Psoas muscle (tissue), 8 donors: ENCODE data around the gene MTSS2. TPM values are rescaled to one million over a fixed set of nuclear protein-coding genes. Genes with fewer than 3 reads are reported as not detected.

ENCODE experiments used
- ATAC-seq, 4 donors: fragments of 200-7000 bp; cut with Tn5 transposase; one replicate each; pipeline ENCODE4 v1.9.1; 2020; ENCODE audit warnings: moderate library complexity in 3 of 4, mild to moderate bottlenecking in 2 of 4
- DNase-seq, 2 donors: peaks; one replicate each; pipeline ENCODE4 v3.0.0-alpha.2; 2020
- H3K27ac ChIP-seq: fragments of 200-600 bp; one replicate; pipeline ENCODE4 v1.8.0; 2022
- H3K27me3 ChIP-seq, 3 donors: fragments of 200-600 bp in 1 of 3; one replicate each; pipeline versions ENCODE4 v1.6.1 to v1.8.0; 2013 to 2022; ENCODE audit warnings: low read length in 2 of 3, mild to moderate bottlenecking in 2 of 3, moderate library complexity in 1 of 3; ENCODE audit not compliant: insufficient read depth in 3 of 3
- H3K36me3 ChIP-seq, 2 donors: fragments of 200-600 bp in 1 of 2; one replicate each; pipeline versions ENCODE4 v1.6.1 to v1.8.0; 2013 to 2022; ENCODE audit warnings: low read depth in 1 of 2, mild to moderate bottlenecking in 1 of 2, moderate library complexity in 1 of 2; ENCODE audit not compliant: insufficient read depth in 1 of 2
- H3K4me1 ChIP-seq: fragments of 200-600 bp; one replicate; pipeline ENCODE4 v1.8.0; 2022
- H3K4me3 ChIP-seq: fragments of 200-600 bp; one replicate; pipeline ENCODE4 v1.8.0; 2022; ENCODE audit warnings: mild to moderate bottlenecking
- H3K9me3 ChIP-seq: fragments of 200-600 bp; one replicate; pipeline ENCODE4 v1.8.0; 2022
- WGBS, 3 donors: extraction: QIAGEN DNeasy Blood & Tissue Kit; methylation state at CpG; one replicate each; pipeline versions ENCODE4 v1.1.6 to v1.1.7; 2013; 5-methylcytosine and 5-hydroxymethylcytosine counted together
- intact Hi-C, 2 donors: fragments of 100-400 bp; cut with DNase I; formaldehyde crosslinking; loops; one replicate each; pipeline versions ENCODE4 v1.11.0 to v1.14.2; 2022
- polyA plus RNA-seq, 3 donors: library from polyadenylated mRNA; stranded (reverse); fragments of 200-250 nt; gene quantifications; one replicate each; pipeline ENCODE4 v1.2.3, GENCODE V29; 2013
- total RNA-seq, 4 donors: library from RNA; stranded (reverse); fragmentation: NEBNext Ultra II Directional in 2 of 4; extraction: Animal tissue kit (Norgen Biotek cat#: 25700) in 2 of 4; gene quantifications; one replicate each; pipeline versions ENCODE4 v1.2.1 to v1.2.4, GENCODE V29; 2021 to 2023
- TF ChIP-seq, protein P1 (sequence below): fragments of 200-600 bp; IDR thresholded peaks from one replicate; pipeline ENCODE4 v1.8.0; 2022; ENCODE audit warnings: antibody characterized with exemption
- donor health status: healthy with polysubstance abuse.
- donor health status: DM: no; HTN: no; CAD: no; lungs with moderate emphysema.
- donor health status: Bipolar disorder and iron deficiency.
- donor health status: healthy.
- donor health status: DM: yes; HTN: yes; CAD: no.
- donor health status: DM: no; HTN: no; CAD: no.
- donor health status: DM: no; HTN: no; CAD: no.
- donor health status: DM: yes; HTN: yes; CAD: no.

MTSS2 gene
- total and polyA plus RNA-seq, 7 donors = 50.0 to 166 (median 107) TPM

DNA sequence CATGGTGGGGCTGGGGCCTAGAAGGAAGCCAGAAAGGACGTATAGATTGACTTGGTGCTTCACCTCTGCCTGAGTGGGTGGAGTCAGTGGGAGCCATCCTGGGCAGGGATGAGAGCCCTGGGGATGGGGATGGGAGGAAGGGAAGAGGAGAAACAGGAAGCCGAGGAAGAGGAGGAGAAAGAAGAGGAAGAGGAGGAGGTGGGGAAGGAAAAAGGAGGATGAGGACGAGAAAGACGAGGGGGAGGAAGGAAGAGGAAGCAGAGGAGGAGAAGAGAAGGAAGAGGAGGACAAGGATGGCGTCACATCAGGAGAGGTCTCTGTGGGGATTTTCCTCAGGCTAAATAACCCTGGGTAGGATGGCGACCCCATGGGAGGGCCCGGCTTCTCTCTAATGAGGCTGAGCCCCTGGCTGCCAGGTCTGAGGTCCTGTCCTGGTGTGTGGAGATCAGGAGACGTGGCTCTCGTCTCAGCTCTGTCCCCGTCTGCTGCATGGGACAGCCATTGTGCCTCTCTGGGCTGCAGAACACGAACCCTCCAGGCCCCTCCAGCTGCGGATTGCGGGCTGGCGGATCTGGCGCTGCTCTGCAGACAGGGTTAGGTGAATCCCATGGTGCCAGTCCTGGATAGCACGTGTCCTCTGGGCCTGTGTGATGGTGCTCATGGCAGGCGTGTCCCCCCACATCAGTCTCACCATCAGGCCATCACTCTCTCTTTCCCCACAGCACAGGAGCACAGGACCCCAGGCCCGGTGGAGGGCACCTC is 35.5 kb upstream of the MTSS2 start:
- Histone ChIP-seq H3K36me3 (peaks cover 0 to 9% of the 10 kb centered on the region in 2 donors), H3K4me3 (no peak overlapping the region), H3K27me3 (no peaks in the 10 kb centered on the region), H3K9me3 (no peaks in the 10 kb centered on the region), H3K4me1 (peaks cover 24% of the 10 kb centered on the region), H3K27ac (no peak overlapping the region)
- 90 to 94% (median 93%) methylated on average over 18 of the region's 18 CpGs for WGBS, 3 donors
- TF ChIP-seq, protein P1, sequence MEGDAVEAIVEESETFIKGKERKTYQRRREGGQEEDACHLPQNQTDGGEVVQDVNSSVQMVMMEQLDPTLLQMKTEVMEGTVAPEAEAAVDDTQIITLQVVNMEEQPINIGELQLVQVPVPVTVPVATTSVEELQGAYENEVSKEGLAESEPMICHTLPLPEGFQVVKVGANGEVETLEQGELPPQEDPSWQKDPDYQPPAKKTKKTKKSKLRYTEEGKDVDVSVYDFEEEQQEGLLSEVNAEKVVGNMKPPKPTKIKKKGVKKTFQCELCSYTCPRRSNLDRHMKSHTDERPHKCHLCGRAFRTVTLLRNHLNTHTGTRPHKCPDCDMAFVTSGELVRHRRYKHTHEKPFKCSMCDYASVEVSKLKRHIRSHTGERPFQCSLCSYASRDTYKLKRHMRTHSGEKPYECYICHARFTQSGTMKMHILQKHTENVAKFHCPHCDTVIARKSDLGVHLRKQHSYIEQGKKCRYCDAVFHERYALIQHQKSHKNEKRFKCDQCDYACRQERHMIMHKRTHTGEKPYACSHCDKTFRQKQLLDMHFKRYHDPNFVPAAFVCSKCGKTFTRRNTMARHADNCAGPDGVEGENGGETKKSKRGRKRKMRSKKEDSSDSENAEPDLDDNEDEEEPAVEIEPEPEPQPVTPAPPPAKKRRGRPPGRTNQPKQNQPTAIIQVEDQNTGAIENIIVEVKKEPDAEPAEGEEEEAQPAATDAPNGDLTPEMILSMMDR = no peak
- no peak for ATAC-seq
- DNase-seq = no peak
- intact Hi-C loops = no loop called here

- intact Hi-C loops = no loop called here
- Histone ChIP-seq H3K36me3 (peaks cover 0 to 9% of the 10 kb centered on the region in 2 donors), H3K4me3 (no peak overlapping the region), H3K27ac (no peak overlapping the region), H3K4me1 (peaks cover 24% of the 10 kb centered on the region), H3K27me3 (no peaks in the 10 kb centered on the region), H3K9me3 (no peaks in the 10 kb centered on the region)
- 96 to 97% (median 97%) methylated on average over 18 of the region's 18 CpGs for WGBS, 3 donors
- DNase-seq = no peak
- ATAC-seq = no peak
- TF ChIP-seq, protein P1 = no peak
Measured at GRCh38 chr16:70720425-70721201, 34.8 kb upstream of the MTSS2 start.

- Histone ChIP-seq H3K4me1 (peaks cover 36% of the 10 kb centered on the region), H3K27ac (peak overlapping the region; percentile 99)
Measured at GRCh38 chr16:70717065-70717464, 31.2 kb upstream of the MTSS2 start.

GRCh38 chr16:70715860-70716357 is 30.1 kb upstream of the MTSS2 start:
- WGBS, 3 donors = 25 to 32% (median 29%) methylated on average over 6 of the region's 6 CpGs
- Histone ChIP-seq H3K36me3 (peaks cover 0 to 6% of the 10 kb centered on the region in 2 donors), H3K27me3 (no peaks in the 10 kb centered on the region), H3K27ac (peak overlapping the region; percentile 99), H3K4me1 (peaks cover 36% of the 10 kb centered on the region), H3K4me3 (peak overlapping the region; percentile 22), H3K9me3 (no peaks in the 10 kb centered on the region)
- intact Hi-C loops = loop anchor here (1.0 to 2.0 kb wide), 2 partner anchors 22 to 23 kb away; no protein-coding TSS in a partner anchor
- no peak for DNase-seq
- TF ChIP-seq, protein P1 = no peak
- peak in 3 of 4 donors; percentile 7 to 14 (median 7) for ATAC-seq

More at GRCh38 chr16:70717065-70717464, 31.2 kb upstream of the MTSS2 start:
- TF ChIP-seq, protein P1 = no peak
- WGBS, 3 donors = 79 to 87% (median 82%) methylated on average over 9 of the region's 9 CpGs
- ATAC-seq (no peak), DNase-seq (no peak)
- no peak overlapping the region for H3K4me3 ChIP-seq
- intact Hi-C loops = no loop called here
- peaks cover 0 to 9% of the 10 kb centered on the region in 2 donors for H3K36me3 ChIP-seq
- H3K9me3 ChIP-seq = no peaks in the 10 kb centered on the region
- no peaks in the 10 kb centered on the region for H3K27me3 ChIP-seq
